Vagina (tissue), 2 donors: ENCODE measurements around the gene PACSIN1. TPM values are rescaled to one million over a fixed set of nuclear protein-coding genes. Genes with fewer than 3 reads are reported as not detected.

ENCODE experiments used
- DNase-seq, 2 donors: peaks; one replicate each; pipeline ENCODE4 v3.0.0-alpha.2; 2017; ENCODE audit errors: extremely low spot score in 2 of 2
- H3K27ac ChIP-seq: fragments of 200-600 bp; sonication (generic); one replicate; pipeline ENCODE4 v1.5.1; 2019
- H3K27me3 ChIP-seq: fragments of 200-600 bp; sonication (generic); one replicate; pipeline ENCODE4 v1.5.1; 2019
- H3K36me3 ChIP-seq, 2 donors: fragments of 200-600 bp; sonication (generic); one replicate each; pipeline ENCODE4 v1.5.1; 2017 to 2019
- H3K4me1 ChIP-seq: fragments of 200-600 bp; sonication (generic); one replicate; pipeline ENCODE4 v1.5.1; 2019
- H3K4me3 ChIP-seq, 2 donors: fragments of 200-600 bp; sonication (generic); 1 replicate in 1 of 2; 2 replicates in 1 of 2; pipeline ENCODE4 v1.5.1; 2016 to 2019
- H3K9me3 ChIP-seq: fragments of 200-600 bp; sonication (generic); one replicate; pipeline ENCODE4 v1.5.1; 2019
- POLR2A ChIP-seq, 2 donors: fragments of 450-650 bp; IDR thresholded peaks; one replicate each; pipeline ENCODE4 v1.6.1; 2017; ENCODE audit warnings: antibody characterized with exemption in 2 of 2, mild to moderate bottlenecking in 2 of 2, moderate library complexity in 2 of 2
- POLR2AphosphoS5 ChIP-seq, 2 donors: sonication (generic); formaldehyde crosslinking; IDR thresholded peaks; one replicate each; pipeline ENCODE4 v1.9.0; 2017; ENCODE audit warnings: antibody characterized with exemption in 2 of 2, mild to moderate bottlenecking in 2 of 2, low read depth in 1 of 2; ENCODE audit not compliant: insufficient read depth in 1 of 2
- intact Hi-C: fragments of 100-400 bp; cut with DNase I; formaldehyde crosslinking; loops from one replicate; pipeline ENCODE4 v1.15.1; 2023
- total RNA-seq: library from RNA; depleted of rRNA; stranded (reverse); fragments of >200 nt; gene quantifications from one replicate; pipeline ENCODE4 v1.2.3, GENCODE V29; 2016
- TF ChIP-seq, protein P1 (sequence below), 3 experiments: fragments of 450-650 bp in 2 of 3; fragments of 200-600 bp in 1 of 3; sonication (generic) in 1 of 3; IDR thresholded peaks; one replicate each; pipeline ENCODE4 v1.5.1; 2017 to 2019; ENCODE audit warnings: antibody characterized with exemption in 3 of 3, mild to moderate bottlenecking in 2 of 3, moderate library complexity in 2 of 3

PACSIN1 gene
- total RNA-seq, 1 donor from 2014 or later, result 0.74 TPM

DNA sequence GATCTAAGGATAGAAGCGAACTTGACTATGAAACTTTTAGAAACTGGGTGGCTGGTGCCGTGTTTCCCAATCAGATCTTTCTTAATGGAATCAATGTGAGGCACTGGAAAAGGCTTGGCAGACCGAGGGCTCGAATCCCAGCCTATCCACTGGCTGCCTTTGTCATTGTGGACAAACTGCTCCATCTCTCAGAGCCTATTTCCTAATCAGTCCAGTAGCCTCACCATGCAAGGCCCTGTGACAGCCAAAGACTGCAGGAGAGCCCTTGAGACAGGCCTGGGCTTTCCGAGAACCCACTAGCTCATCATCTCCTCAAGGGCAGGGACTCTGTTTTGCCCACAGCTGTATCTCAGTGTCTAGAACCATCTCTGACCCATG is 46.9 kb downstream of the PACSIN1 start:
- Histone ChIP-seq H3K4me3 (no peak overlapping the region), H3K36me3 (no peaks in the 10 kb centered on the region), H3K27ac (no peak overlapping the region), H3K4me1 (peaks cover 7% of the 10 kb centered on the region), H3K9me3 (peaks cover 2% of the 10 kb centered on the region), H3K27me3 (no peaks in the 10 kb centered on the region)
- TF ChIP-seq POLR2AphosphoS5 (IDR thresholded peaks at IDR 0.05; ENCODE audit: insufficient read depth in 1 of 2, low read depth in 1 of 2) (no peak), POLR2A (IDR thresholded peaks at IDR 0.05) (no peak)
- TF ChIP-seq, protein P1, sequence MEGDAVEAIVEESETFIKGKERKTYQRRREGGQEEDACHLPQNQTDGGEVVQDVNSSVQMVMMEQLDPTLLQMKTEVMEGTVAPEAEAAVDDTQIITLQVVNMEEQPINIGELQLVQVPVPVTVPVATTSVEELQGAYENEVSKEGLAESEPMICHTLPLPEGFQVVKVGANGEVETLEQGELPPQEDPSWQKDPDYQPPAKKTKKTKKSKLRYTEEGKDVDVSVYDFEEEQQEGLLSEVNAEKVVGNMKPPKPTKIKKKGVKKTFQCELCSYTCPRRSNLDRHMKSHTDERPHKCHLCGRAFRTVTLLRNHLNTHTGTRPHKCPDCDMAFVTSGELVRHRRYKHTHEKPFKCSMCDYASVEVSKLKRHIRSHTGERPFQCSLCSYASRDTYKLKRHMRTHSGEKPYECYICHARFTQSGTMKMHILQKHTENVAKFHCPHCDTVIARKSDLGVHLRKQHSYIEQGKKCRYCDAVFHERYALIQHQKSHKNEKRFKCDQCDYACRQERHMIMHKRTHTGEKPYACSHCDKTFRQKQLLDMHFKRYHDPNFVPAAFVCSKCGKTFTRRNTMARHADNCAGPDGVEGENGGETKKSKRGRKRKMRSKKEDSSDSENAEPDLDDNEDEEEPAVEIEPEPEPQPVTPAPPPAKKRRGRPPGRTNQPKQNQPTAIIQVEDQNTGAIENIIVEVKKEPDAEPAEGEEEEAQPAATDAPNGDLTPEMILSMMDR (IDR thresholded peaks at IDR 0.05), result no peak
- intact Hi-C loops, result no loop called here
- no peak for DNase-seq

DNA sequence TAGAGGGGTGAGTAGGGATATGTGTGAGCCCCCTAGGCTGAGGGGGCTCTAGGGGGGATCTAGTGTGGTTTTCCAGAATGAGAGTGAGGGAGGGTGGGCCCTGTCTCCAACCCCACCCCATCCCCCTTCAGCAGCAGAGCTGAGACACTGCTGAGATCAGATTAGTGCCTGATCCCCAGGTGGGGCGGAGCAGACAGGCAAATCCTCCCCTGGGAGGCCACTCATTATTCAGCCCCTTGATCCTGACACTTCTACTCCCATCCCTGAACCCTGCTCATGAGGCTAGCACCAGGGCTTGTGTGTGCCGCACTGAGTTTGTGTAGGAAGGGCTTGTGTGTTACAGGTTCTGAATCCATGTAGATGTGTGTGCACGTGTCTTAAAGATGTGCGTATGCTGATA is 47.8 kb downstream of the PACSIN1 start:
- no peak overlapping the region for H3K4me3 ChIP-seq
- no peak overlapping the region for H3K27ac ChIP-seq
- intact Hi-C loops, result no loop called here
- H3K36me3 ChIP-seq, result no peaks in the 10 kb centered on the region
- DNase-seq, result no peak
- peaks cover 2% of the 10 kb centered on the region for H3K9me3 ChIP-seq
- H3K4me1 ChIP-seq, result peaks cover 7% of the 10 kb centered on the region
- no peaks in the 10 kb centered on the region for H3K27me3 ChIP-seq
- TF ChIP-seq, protein P1 (IDR thresholded peaks at IDR 0.05), result no peak
- no peak for TF ChIP-seq POLR2AphosphoS5 (IDR thresholded peaks at IDR 0.05; ENCODE audit: insufficient read depth in 1 of 2, low read depth in 1 of 2)
- TF ChIP-seq POLR2A (IDR thresholded peaks at IDR 0.05), result no peak

DNA sequence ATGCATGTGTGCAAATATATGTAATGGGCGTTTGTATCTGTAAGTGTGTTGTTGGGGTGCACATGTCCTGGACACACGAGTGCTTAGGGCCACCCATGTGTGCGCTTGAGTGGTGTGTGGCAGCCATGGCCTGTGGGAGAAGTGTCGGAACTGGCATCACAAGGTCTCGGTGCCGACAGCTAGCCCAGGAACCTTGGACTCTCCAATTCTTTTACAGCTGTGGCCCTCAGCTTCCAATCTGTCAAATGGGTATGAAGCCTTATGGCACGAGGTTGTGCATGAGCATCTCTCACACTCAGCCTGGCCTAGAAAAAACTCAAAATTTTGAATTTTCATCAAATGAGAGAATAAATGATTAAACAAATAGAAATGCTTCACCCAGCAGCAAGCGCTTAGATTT is 48.2 kb downstream of the PACSIN1 start:
- Histone ChIP-seq H3K36me3 (no peaks in the 10 kb centered on the region), H3K4me1 (peaks cover 7% of the 10 kb centered on the region), H3K9me3 (peaks cover 2% of the 10 kb centered on the region), H3K27ac (no peak overlapping the region), H3K4me3 (no peak overlapping the region), H3K27me3 (no peaks in the 10 kb centered on the region)
- intact Hi-C loops, result no loop called here
- no peak for DNase-seq
- TF ChIP-seq, protein P1 (IDR thresholded peaks at IDR 0.05), result no peak
- no peak for TF ChIP-seq POLR2AphosphoS5 (IDR thresholded peaks at IDR 0.05; ENCODE audit: insufficient read depth in 1 of 2, low read depth in 1 of 2)
- no peak for TF ChIP-seq POLR2A (IDR thresholded peaks at IDR 0.05)

DNA sequence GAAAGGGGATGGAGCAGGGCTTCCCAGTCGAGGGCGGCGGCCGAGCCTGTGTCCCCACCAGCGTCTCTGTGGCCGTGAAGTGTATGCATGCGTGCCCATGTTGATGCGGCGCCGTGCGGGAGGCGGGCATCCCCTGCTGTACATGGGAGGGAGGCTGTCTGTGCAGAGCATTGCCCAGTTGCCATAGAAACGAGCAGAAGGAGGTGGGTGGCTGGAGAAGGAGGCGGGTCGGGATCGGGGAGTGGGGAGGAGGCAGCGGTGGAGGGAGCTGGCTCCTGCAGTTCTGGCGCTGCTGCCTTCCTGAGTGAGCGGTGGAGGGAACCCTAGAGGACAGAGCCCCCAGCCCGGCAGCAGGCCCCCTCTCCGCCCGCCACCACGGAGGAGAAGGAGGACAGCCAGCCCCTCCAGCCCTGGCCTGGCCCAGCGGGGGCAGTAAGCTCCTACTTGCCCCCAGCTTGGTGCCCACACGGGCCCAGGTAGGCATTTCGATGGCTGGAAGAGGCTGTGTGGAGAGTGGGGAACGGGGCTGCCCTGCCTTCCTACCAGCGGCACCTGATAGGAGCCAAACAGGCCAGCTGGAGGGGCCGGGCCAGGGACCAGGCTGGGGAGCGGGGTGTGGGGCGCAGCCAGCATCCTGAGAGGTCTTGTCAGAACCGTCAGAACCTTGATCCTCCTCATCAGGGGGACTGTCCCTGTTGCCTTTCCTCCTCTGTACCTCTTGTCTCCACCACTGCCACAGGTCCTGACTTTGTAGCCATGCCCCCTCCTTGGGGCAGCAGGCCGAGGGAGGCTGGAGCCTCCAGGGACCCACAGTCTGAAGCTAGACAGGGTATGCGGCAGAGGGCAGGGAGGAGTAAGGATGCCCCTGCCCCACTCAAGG is 49.0 kb downstream of the PACSIN1 start:
- H3K36me3 ChIP-seq, result no peaks in the 10 kb centered on the region
- no peak overlapping the region for H3K27ac ChIP-seq
- intact Hi-C loops, result no loop called here
- no peaks in the 10 kb centered on the region for H3K9me3 ChIP-seq
- H3K27me3 ChIP-seq, result no peaks in the 10 kb centered on the region
- DNase-seq, result no peak
- H3K4me1 ChIP-seq, result peaks cover 7% of the 10 kb centered on the region
- H3K4me3 ChIP-seq, result no peak overlapping the region
- no peak for TF ChIP-seq POLR2AphosphoS5 (IDR thresholded peaks at IDR 0.05; ENCODE audit: insufficient read depth in 1 of 2, low read depth in 1 of 2)
- TF ChIP-seq POLR2A (IDR thresholded peaks at IDR 0.05), result no peak

DNA sequence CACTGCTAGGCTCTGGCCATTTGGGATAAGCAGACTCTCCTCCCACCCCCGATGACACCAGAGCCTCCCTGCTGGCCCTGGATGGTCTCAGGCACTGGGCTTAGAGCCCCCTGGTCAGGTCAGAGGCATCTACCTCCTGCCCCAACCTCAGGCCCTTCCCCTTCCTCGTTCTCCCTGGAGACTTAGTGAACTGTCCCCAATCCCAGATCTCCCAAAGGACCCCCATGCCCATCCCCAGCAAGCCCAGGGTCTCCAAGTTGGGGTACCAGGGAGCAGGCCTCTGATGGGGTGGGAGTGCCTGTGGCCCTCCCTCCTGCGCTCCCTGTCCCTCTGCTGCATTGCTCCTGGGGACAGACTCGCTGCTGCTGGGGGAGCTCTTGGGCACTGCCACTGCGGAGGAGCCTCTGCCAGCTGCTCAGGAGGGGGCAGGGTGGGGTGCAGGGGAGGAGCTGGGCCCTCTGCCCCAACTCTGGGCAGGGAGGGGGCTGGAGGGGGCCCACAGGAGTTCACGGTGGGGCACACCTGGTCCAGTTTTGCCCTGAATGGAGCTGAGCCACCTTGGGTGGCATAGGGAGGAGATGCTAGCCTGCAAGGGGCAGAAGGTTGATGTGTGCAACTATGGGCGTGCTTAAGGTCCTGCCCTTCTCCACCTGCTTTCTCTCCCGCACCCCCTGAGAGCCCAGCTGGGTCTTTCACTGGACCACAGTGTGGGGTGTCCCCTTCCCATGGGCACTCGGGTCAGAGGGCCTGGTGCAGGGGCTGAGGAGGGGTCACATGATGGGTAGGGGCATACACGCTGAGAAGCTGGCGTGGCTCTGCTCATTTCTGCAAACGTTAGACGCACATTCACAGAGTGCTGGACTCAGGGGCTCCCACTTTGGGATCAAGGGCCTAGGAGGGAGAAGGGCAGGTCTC is 49.9 kb downstream of the PACSIN1 start:
- Histone ChIP-seq H3K36me3 (no peaks in the 10 kb centered on the region), H3K4me1 (peaks cover 7% of the 10 kb centered on the region), H3K4me3 (no peak overlapping the region), H3K27me3 (no peaks in the 10 kb centered on the region), H3K9me3 (no peaks in the 10 kb centered on the region), H3K27ac (no peak overlapping the region)
- intact Hi-C loops, result no loop called here
- TF ChIP-seq POLR2A (IDR thresholded peaks at IDR 0.05), result no peak
- TF ChIP-seq, protein P1 (IDR thresholded peaks at IDR 0.05), result no peak
- no peak for TF ChIP-seq POLR2AphosphoS5 (IDR thresholded peaks at IDR 0.05; ENCODE audit: insufficient read depth in 1 of 2, low read depth in 1 of 2)
- no peak for DNase-seq
